ENCODE results near the gene GTPBP3. TPM values are rescaled to one million over a fixed set of nuclear protein-coding genes. Genes with fewer than 3 reads are reported as not detected.

Gene GTPBP3
- total RNA-seq, 1 experiment from 2014 or later, result 73.0 TPM

DNA sequence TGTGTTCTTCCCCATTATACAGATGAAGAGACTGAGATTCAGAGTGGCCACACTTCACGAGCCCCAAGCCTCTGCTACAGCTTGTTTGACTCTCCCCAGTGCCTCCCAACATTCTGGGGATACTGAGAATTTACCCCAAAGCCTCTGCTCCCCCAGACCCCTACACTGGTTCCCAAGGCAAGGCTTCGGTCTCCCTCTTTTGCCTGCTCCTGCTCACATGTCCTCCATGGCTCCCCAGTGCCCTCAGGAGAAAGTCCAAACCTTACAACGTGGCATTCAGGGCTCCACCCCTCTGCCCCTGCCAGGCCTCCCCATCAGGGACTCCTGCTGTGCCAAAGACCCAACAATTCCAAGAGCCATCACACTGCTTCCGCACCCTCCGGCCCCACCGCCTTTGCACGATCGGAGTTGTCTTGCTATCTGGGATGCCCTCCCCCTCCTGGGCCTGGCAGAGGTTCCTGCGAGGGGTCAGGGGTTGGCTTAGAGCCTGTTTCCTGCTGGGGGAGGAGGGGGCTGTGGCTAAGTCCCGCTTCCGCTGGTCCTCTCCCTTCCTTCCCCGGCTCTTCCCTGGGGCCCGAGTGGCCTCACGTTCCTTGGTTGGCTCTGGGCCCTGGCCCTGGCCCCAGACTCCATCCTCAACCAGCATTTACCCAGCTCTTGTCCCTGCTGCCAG lies 15.4 kb downstream of the GTPBP3 start (continued):
- TF ChIP-seq EZH2phosphoT487 (IDR thresholded peaks at IDR 0.05; ENCODE audit: borderline replicate concordance) (no peak), ZFX (IDR thresholded peaks at IDR 0.05) (no peak), ELF1 (IDR thresholded peaks at IDR 0.05; ENCODE audit: borderline replicate concordance, low read depth) (no peak), TCF7L2 (IDR thresholded peaks at IDR 0.05; ENCODE audit: borderline replicate concordance, extremely low read depth, insufficient read depth, insufficient read length) (no peak), SP1 (IDR thresholded peaks at IDR 0.05; ENCODE audit: low read depth) (no peak), POLR2AphosphoS5 (IDR thresholded peaks at IDR 0.05; ENCODE audit: low read depth, low read length) (no peak), POLR2A (IDR thresholded peaks at IDR 0.05; ENCODE audit: borderline replicate concordance, extremely low read depth, insufficient read depth, insufficient read length) (no peak), SIN3A (IDR thresholded peaks at IDR 0.05; ENCODE audit: low read depth) (no peak)
- TF ChIP-seq, protein P1, sequence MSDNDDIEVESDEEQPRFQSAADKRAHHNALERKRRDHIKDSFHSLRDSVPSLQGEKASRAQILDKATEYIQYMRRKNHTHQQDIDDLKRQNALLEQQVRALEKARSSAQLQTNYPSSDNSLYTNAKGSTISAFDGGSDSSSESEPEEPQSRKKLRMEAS (IDR thresholded peaks at IDR 0.05), result no peak

DNA sequence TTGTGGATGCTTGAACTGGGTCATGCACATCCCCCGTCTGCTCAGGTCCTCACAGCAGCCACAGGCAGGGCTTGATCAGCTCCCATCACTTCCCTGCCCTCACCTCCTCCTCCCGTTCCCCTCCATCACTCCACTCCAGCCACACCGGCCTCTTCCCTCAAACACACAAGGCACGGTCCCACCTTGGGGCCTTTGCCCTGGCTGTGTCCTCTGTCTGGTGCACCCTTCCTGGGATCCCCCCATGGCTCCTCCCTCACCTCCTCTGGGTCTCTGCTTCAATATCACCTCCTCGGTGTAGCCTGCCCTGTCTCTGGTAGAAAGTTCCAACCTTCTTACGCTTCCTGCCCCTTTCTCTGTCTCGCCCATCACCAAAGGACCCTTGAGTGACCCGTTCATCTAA lies 16.0 kb downstream of the GTPBP3 start:
- Histone ChIP-seq H3K4me3 (replicated peaks in 1 of 2; ENCODE audit: low read depth in 1 of 2, low read length in 2 of 2) (no peak overlapping the region), H2AFZ (ENCODE audit: low read depth, low read length, poor library complexity, severe bottlenecking) (no peak overlapping the region), H3K9ac (ENCODE audit: low read length) (no peak overlapping the region), H3K27me3 (ENCODE audit: insufficient read depth, low read length) (no peaks in the 10 kb centered on the region), H3K9me2 (ENCODE audit: insufficient read depth) (no peaks in the 10 kb centered on the region), H3K27ac (ENCODE audit: low read depth, low read length) (no peak overlapping the region), H3K4me2 (ENCODE audit: low read length) (no peak overlapping the region), H3K36me3 (ENCODE audit: control insufficient read depth in 1 of 2, insufficient read depth in 2 of 2, low read length in 2 of 2) (no peaks in the 10 kb centered on the region), H4K20me1 (ENCODE audit: insufficient read depth) (no peaks in the 10 kb centered on the region), H3K4me1 (ENCODE audit: control insufficient read depth in 1 of 2, insufficient read depth in 2 of 2, low read length in 2 of 2) (peaks cover 9 to 11% of the 10 kb centered on the region in 2 experiments; a peak in 3 of 4 replicates), H3K79me2 (ENCODE audit: insufficient read depth, low read length) (no peaks in the 10 kb centered on the region), H3K9me3 (ENCODE audit: control insufficient read depth in 1 of 2, insufficient read depth in 1 of 2, low read depth in 1 of 2, low read length in 2 of 2) (no peaks in the 10 kb centered on the region)
- TF ChIP-seq EZH2phosphoT487 (IDR thresholded peaks at IDR 0.05; ENCODE audit: borderline replicate concordance), result no peak
- TF ChIP-seq SRF (IDR thresholded peaks at IDR 0.05; ENCODE audit: low read depth), result no peak
- no peak for TF ChIP-seq FOSL1 (IDR thresholded peaks at IDR 0.05; ENCODE audit: low read depth)
- no peak for TF ChIP-seq EGR1 (IDR thresholded peaks at IDR 0.05; ENCODE audit: low read depth)
- TF ChIP-seq, protein P1 (IDR thresholded peaks at IDR 0.05), result no peak
- TF ChIP-seq, protein P2, sequence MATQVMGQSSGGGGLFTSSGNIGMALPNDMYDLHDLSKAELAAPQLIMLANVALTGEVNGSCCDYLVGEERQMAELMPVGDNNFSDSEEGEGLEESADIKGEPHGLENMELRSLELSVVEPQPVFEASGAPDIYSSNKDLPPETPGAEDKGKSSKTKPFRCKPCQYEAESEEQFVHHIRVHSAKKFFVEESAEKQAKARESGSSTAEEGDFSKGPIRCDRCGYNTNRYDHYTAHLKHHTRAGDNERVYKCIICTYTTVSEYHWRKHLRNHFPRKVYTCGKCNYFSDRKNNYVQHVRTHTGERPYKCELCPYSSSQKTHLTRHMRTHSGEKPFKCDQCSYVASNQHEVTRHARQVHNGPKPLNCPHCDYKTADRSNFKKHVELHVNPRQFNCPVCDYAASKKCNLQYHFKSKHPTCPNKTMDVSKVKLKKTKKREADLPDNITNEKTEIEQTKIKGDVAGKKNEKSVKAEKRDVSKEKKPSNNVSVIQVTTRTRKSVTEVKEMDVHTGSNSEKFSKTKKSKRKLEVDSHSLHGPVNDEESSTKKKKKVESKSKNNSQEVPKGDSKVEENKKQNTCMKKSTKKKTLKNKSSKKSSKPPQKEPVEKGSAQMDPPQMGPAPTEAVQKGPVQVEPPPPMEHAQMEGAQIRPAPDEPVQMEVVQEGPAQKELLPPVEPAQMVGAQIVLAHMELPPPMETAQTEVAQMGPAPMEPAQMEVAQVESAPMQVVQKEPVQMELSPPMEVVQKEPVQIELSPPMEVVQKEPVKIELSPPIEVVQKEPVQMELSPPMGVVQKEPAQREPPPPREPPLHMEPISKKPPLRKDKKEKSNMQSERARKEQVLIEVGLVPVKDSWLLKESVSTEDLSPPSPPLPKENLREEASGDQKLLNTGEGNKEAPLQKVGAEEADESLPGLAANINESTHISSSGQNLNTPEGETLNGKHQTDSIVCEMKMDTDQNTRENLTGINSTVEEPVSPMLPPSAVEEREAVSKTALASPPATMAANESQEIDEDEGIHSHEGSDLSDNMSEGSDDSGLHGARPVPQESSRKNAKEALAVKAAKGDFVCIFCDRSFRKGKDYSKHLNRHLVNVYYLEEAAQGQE (IDR thresholded peaks at IDR 0.05; ENCODE audit: low read depth), result no peak
- no peak for TF ChIP-seq CEBPB (IDR thresholded peaks at IDR 0.05; ENCODE audit: low read depth)
- no peak for TF ChIP-seq YY1 (IDR thresholded peaks at IDR 0.05; ENCODE audit: extremely low read depth, insufficient replicate concordance, low read depth, low read length)
- TF ChIP-seq EZH2 (IDR thresholded peaks at IDR 0.05), result no peak
- TF ChIP-seq, protein P3, sequence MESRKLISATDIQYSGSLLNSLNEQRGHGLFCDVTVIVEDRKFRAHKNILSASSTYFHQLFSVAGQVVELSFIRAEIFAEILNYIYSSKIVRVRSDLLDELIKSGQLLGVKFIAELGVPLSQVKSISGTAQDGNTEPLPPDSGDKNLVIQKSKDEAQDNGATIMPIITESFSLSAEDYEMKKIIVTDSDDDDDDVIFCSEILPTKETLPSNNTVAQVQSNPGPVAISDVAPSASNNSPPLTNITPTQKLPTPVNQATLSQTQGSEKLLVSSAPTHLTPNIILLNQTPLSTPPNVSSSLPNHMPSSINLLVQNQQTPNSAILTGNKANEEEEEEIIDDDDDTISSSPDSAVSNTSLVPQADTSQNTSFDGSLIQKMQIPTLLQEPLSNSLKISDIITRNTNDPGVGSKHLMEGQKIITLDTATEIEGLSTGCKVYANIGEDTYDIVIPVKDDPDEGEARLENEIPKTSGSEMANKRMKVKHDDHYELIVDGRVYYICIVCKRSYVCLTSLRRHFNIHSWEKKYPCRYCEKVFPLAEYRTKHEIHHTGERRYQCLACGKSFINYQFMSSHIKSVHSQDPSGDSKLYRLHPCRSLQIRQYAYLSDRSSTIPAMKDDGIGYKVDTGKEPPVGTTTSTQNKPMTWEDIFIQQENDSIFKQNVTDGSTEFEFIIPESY (IDR thresholded peaks at IDR 0.05; ENCODE audit: extremely low read depth, insufficient replicate concordance, low read length), result no peak
- no peak for TF ChIP-seq SIN3A (IDR thresholded peaks at IDR 0.05; ENCODE audit: low read depth)
- no peak for TF ChIP-seq RAD21 (IDR thresholded peaks at IDR 0.05; ENCODE audit: low read depth)
- TF ChIP-seq JUND (IDR thresholded peaks at IDR 0.05), result no peak
- no peak for TF ChIP-seq TCF7L2 (IDR thresholded peaks at IDR 0.05; ENCODE audit: borderline replicate concordance, extremely low read depth, insufficient read depth, insufficient read length)
- TF ChIP-seq, protein P4, sequence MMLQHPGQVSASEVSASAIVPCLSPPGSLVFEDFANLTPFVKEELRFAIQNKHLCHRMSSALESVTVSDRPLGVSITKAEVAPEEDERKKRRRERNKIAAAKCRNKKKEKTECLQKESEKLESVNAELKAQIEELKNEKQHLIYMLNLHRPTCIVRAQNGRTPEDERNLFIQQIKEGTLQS (IDR thresholded peaks at IDR 0.05), result no peak
- TF ChIP-seq ELF1 (IDR thresholded peaks at IDR 0.05; ENCODE audit: borderline replicate concordance, low read depth), result no peak
- no peak for TF ChIP-seq ZFX (IDR thresholded peaks at IDR 0.05)
- intact Hi-C loops (cut with micrococcal nuclease), result no loop called here
- POLR2A ChIA-PET, result no interaction called here
- RAD21 ChIA-PET (ENCODE audit: low non-redundant PET in 1 of 2, low total read pairs in 2 of 2, uncharacterized antibody in 2 of 2, unreplicated experiment in 2 of 2), result no interaction called here
- DNase-seq (ENCODE audit: low read depth, low spot score), result no peak
- CTCF ChIA-PET, result no interaction called here
- no peak for ATAC-seq
- BruUV-seq (replicated peaks), result no TSS peak
